Caco-2 (cell line): ENCODE measurements around the gene TAF1D. TPM values are rescaled to one million over a fixed set of nuclear protein-coding genes. Genes with fewer than 3 reads are reported as not detected.

Experiments
- BruUV-seq: library from RNA; stranded (reverse); fragments of 400-500 nt; replicated peaks from 2 replicates; lab custom pipeline; 2021; lab: Mats Ljungman, UMichigan
- CTCF ChIA-PET: fragments of 300-600 bp; sonication (Branson Sonifier 250); formaldehyde crosslinking; loops from one replicate; lab custom pipeline; 2022; ENCODE audit warnings: antibody characterized with exemption; lab: Charles Lee
- POLR2A ChIA-PET: fragments of 300-600 bp; sonication (Branson Sonifier 250); formaldehyde crosslinking; loops from one replicate; lab custom pipeline; 2022; ENCODE audit warnings: antibody characterized with exemption; lab: Charles Lee
- DNase-seq, 2 experiments: peaks; one replicate each; pipeline versions ENCODE4 v3.0.0 to v3.0.0-alpha.2; 2020 to 2022
- H3K27me3 ChIP-seq: replicated peaks from 2 replicates; pipeline ENCODE4 v1.6.0; 2011; ENCODE audit warnings: low read length; ENCODE audit not compliant: control insufficient read depth, insufficient read depth
- H3K36me3 ChIP-seq: 2 replicates; pipeline ENCODE4 v1.5.1; 2011; ENCODE audit warnings: low read length; ENCODE audit not compliant: control insufficient read depth, insufficient read depth
- H3K4me1 ChIP-seq: fragments of 250-450 bp; sonication (Bioruptor Pico); 2 replicates; pipeline ENCODE4 v1.5.1; 2020; ENCODE audit warnings: mild to moderate bottlenecking
- H3K4me3 ChIP-seq: 2 replicates; pipeline ENCODE4 v1.5.1; 2011; ENCODE audit warnings: low read depth, mild to moderate bottlenecking, control low read depth, low read length
- H3K9me3 ChIP-seq: fragments of 250-450 bp; sonication (Bioruptor Pico); 2 replicates; pipeline ENCODE4 v1.5.1; 2020; ENCODE audit warnings: mild to moderate bottlenecking, moderate library complexity
- H3K27ac Mint-ChIP-seq: one replicate; pipeline ENCODE4 v1.8.0; 2022; ENCODE audit warnings: mixed read lengths; ENCODE audit not compliant: unreplicated experiment
- H3K27me3 Mint-ChIP-seq: one replicate; pipeline ENCODE4 v1.8.0; 2022; ENCODE audit warnings: mixed read lengths; ENCODE audit not compliant: insufficient read depth, unreplicated experiment
- H3K36me3 Mint-ChIP-seq: one replicate; pipeline ENCODE4 v1.8.0; 2022; ENCODE audit warnings: mild to moderate bottlenecking, mixed read lengths; ENCODE audit not compliant: insufficient read depth, unreplicated experiment
- H3K4me1 Mint-ChIP-seq: one replicate; pipeline ENCODE4 v1.8.0; 2022; ENCODE audit warnings: low read depth, mixed read lengths; ENCODE audit not compliant: unreplicated experiment
- H3K4me3 Mint-ChIP-seq: one replicate; pipeline ENCODE4 v1.8.0; 2022; ENCODE audit warnings: mild to moderate bottlenecking, moderate library complexity, mixed read lengths; ENCODE audit not compliant: unreplicated experiment
- H3K9me3 Mint-ChIP-seq: one replicate; pipeline ENCODE4 v1.8.0; 2022; ENCODE audit warnings: mixed read lengths; ENCODE audit not compliant: unreplicated experiment
- CTCF ChIP-seq, 2 experiments: fragments of 200-600 bp in 1 of 2; IDR thresholded peaks; 1 replicate in 1 of 2; 2 replicates in 1 of 2; pipeline versions ENCODE4 v1.5.1 to v1.8.0; 2011 to 2022; ENCODE audit warnings: antibody characterized with exemption in 1 of 2, control low read depth in 1 of 2, inconsistent platforms in 1 of 2, low read depth in 1 of 2, low read length in 1 of 2, mild to moderate bottlenecking in 1 of 2, moderate library complexity in 1 of 2; ENCODE audit not compliant: insufficient read depth in 1 of 2, severe bottlenecking in 1 of 2, unreplicated experiment in 1 of 2
- intact Hi-C: fragments of 100-400 bp; cut with micrococcal nuclease; formaldehyde crosslinking; loops from one replicate; pipeline ENCODE4 v1.10.0; 2022; ENCODE audit not compliant: unreplicated experiment
- total RNA-seq: library from RNA; stranded (reverse); gene quantifications from 2 replicates; pipeline ENCODE4 v1.2.3, GENCODE V29; 2022

TAF1D gene
- total RNA-seq, 1 experiment from 2014 or later, result 354 TPM

GRCh38 chr11:93767018-93767417 is 25.7 kb upstream of the TAF1D start:
- intact Hi-C loops, result no loop called here
- DNase-seq, result no peak
- peaks cover 3% of the 10 kb centered on the region for H3K36me3 ChIP-seq
- Mint-ChIP-seq H3K36me3 (peaks cover 67% of the 10 kb centered on the region), H3K27me3 (no peaks in the 10 kb centered on the region), H3K27ac (no peak overlapping the region), H3K4me3 (no peak overlapping the region), H3K4me1 (peaks cover 28% of the 10 kb centered on the region), H3K9me3 (peaks cover 10% of the 10 kb centered on the region)
- H3K4me1 ChIP-seq, result peaks cover 30% of the 10 kb centered on the region
- no TSS peak for BruUV-seq
- TF ChIP-seq CTCF (IDR thresholded peaks at IDR 0.05; ENCODE audit: insufficient read depth in 1 of 2, low read depth in 1 of 2, low read length in 1 of 2, severe bottlenecking in 1 of 2, unreplicated experiment in 1 of 2), result no peak
- ChIA-PET POLR2A (interaction anchor here (1.1 to 1.4 kb wide), 2 partner anchors 17 to 25 kb away, joined by 4 to 6 read pairs; partner anchors contain the start of genes C11orf54, MED17 and TAF1D), CTCF (interaction anchor here (1.4 kb wide), 1 partner anchor 17 kb away, joined by 6 read pairs; the partner anchor contains the start of gene MED17)
- no peaks in the 10 kb centered on the region for H3K27me3 ChIP-seq
- no peak overlapping the region for H3K4me3 ChIP-seq
- H3K9me3 ChIP-seq, result peaks cover 7% of the 10 kb centered on the region

GRCh38 chr11:93766504-93766903 is 25.2 kb upstream of the TAF1D start:
- intact Hi-C loops, result loop anchor here (1.0 kb wide), 1 partner anchor 21 kb away; no protein-coding TSS in a partner anchor
- H3K36me3 ChIP-seq, result peaks cover 3% of the 10 kb centered on the region
- peaks cover 7% of the 10 kb centered on the region for H3K9me3 ChIP-seq
- no peaks in the 10 kb centered on the region for H3K27me3 ChIP-seq
- CTCF ChIA-PET, result interaction anchor here (1.4 kb wide), 1 partner anchor 18 kb away, joined by 6 read pairs; the partner anchor contains the start of gene MED17
- BruUV-seq, result no TSS peak
- no peak overlapping the region for H3K4me3 ChIP-seq
- Mint-ChIP-seq H3K4me1 (peaks cover 28% of the 10 kb centered on the region), H3K27ac (no peak overlapping the region), H3K36me3 (peaks cover 63% of the 10 kb centered on the region), H3K9me3 (peaks cover 10% of the 10 kb centered on the region), H3K27me3 (no peaks in the 10 kb centered on the region), H3K4me3 (no peak overlapping the region)
- POLR2A ChIA-PET, result interaction anchor here (1.1 to 1.4 kb wide), 2 partner anchors 18 to 25 kb away, joined by 4 to 6 read pairs; partner anchors contain the start of genes C11orf54, MED17 and TAF1D
- no peak for DNase-seq
- H3K4me1 ChIP-seq, result peaks cover 30% of the 10 kb centered on the region
- TF ChIP-seq CTCF (IDR thresholded peaks at IDR 0.05; ENCODE audit: insufficient read depth in 1 of 2, low read depth in 1 of 2, low read length in 1 of 2, severe bottlenecking in 1 of 2, unreplicated experiment in 1 of 2), result no peak

GRCh38 chr11:93765551-93765950 is 24.3 kb upstream of the TAF1D start:
- CTCF ChIA-PET, result interaction anchor here (1.4 kb wide), 1 partner anchor 19 kb away, joined by 6 read pairs; the partner anchor contains the start of gene MED17
- intact Hi-C loops, result no loop called here
- H3K4me3 ChIP-seq, result no peak overlapping the region
- BruUV-seq, result no TSS peak
- no peaks in the 10 kb centered on the region for H3K27me3 ChIP-seq
- peaks cover 3% of the 10 kb centered on the region for H3K36me3 ChIP-seq
- no peak overlapping the region for H3K27ac Mint-ChIP-seq
- peaks cover 23% of the 10 kb centered on the region for H3K4me1 Mint-ChIP-seq
- H3K4me3 Mint-ChIP-seq, result no peak overlapping the region
- peaks cover 7% of the 10 kb centered on the region for H3K9me3 ChIP-seq
- POLR2A ChIA-PET, result interaction anchor here (1.4 kb wide), 1 partner anchor 19 kb away, joined by 4 read pairs; the partner anchor contains the start of gene MED17
- DNase-seq, result no peak
- H3K4me1 ChIP-seq, result peaks cover 28% of the 10 kb centered on the region
- no peaks in the 10 kb centered on the region for H3K27me3 Mint-ChIP-seq
- no peak for TF ChIP-seq CTCF (IDR thresholded peaks at IDR 0.05; ENCODE audit: insufficient read depth in 1 of 2, low read depth in 1 of 2, low read length in 1 of 2, severe bottlenecking in 1 of 2, unreplicated experiment in 1 of 2)
- H3K9me3 Mint-ChIP-seq, result peaks cover 10% of the 10 kb centered on the region
- H3K36me3 Mint-ChIP-seq, result peaks cover 57% of the 10 kb centered on the region
